BJ (cell line): ENCODE measurements around the gene OSBPL1A. TPM values are rescaled to one million over a fixed set of nuclear protein-coding genes. Genes with fewer than 3 reads are reported as not detected.

Experiments used
- CTCF ChIA-PET: fragments of 350-600 bp; formaldehyde crosslinking; extraction: SDS; loops from one replicate; lab custom pipeline; 2021; ENCODE audit warnings: antibody characterized with exemption, inconsistent platforms; lab: Yijun Ruan, JAX
- POLR2A ChIA-PET: fragments of 300-600 bp; sonication (Branson Sonifier 250); formaldehyde crosslinking; extraction: SDS; loops from one replicate; lab custom pipeline; 2021; ENCODE audit warnings: antibody characterized with exemption; lab: Charles Lee
- DNase-seq: peaks from one replicate; pipeline ENCODE4 v3.0.0-alpha.2; 2011; ENCODE audit warnings: low read depth
- H3K27me3 ChIP-seq: 2 replicates; pipeline ENCODE4 v1.6.0; 2011; ENCODE audit warnings: low read length; ENCODE audit not compliant: control insufficient read depth, insufficient read depth
- H3K36me3 ChIP-seq: 2 replicates; pipeline ENCODE4 v1.5.1; 2011; ENCODE audit warnings: low read length; ENCODE audit not compliant: control insufficient read depth, insufficient read depth
- H3K4me3 ChIP-seq: 2 replicates; pipeline ENCODE4 v1.5.1; 2011; ENCODE audit warnings: low read depth, mild to moderate bottlenecking, control low read depth, low read length
- CTCF ChIP-seq: IDR thresholded peaks from 2 replicates; pipeline ENCODE4 v1.5.1; 2011; ENCODE audit warnings: low read depth, mild to moderate bottlenecking, control low read depth, inconsistent platforms, low read length, moderate library complexity; ENCODE audit not compliant: insufficient read depth
- polyA plus RNA-seq: library from polyadenylated mRNA; depleted of rRNA; stranded (reverse); fragments of >200 nt; gene quantifications from 2 replicates; pipeline ENCODE4 v1.2.3, GENCODE V29; 2011

The OSBPL1A gene
- polyA plus RNA-seq, 1 experiment: 20.1 TPM

DNA sequence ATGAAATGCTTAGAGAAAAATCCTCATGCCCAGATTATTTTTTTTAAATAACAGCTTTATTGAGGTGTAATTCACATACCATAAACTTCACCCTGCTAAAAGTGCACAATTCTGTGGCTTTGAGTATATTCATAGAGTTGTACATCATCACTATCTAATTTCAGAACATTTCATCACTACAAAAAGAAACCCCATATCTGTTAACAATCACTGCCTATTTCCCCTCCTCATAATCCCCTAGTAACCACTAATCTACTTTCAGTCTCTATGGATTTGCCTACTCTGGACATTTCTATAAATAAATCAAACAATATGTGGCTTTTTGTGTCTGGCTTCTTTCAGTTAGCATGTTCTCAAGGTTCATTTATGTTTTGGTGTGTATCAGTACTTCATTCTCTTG is 51.4 kb downstream of the OSBPL1A start:
- ChIA-PET CTCF (interaction anchor here (1.6 kb wide), 1 partner anchor 9 kb away, joined by 4 read pairs; no protein-coding TSS in a partner anchor), POLR2A (no interaction called here)
- no peak for DNase-seq

GRCh38 chr18:24344509-24344908 is 53.1 kb downstream of the OSBPL1A start:
- POLR2A ChIA-PET: no interaction called here

More for the DNA sequence above, 51.4 kb downstream of the OSBPL1A start:
- no peak for TF ChIP-seq CTCF
- Histone ChIP-seq H3K4me3 (no peak overlapping the region), H3K27me3 (no peaks in the 10 kb centered on the region), H3K36me3 (no peaks in the 10 kb centered on the region)

GRCh38 chr18:24342347-24342746 is 55.3 kb downstream of the OSBPL1A start:
- TF ChIP-seq CTCF: no peak
- POLR2A ChIA-PET: no interaction called here
- DNase-seq: no peak
- H3K4me3 ChIP-seq: no peak overlapping the region
- no peaks in the 10 kb centered on the region for H3K36me3 ChIP-seq
- CTCF ChIA-PET: no interaction called here
- H3K27me3 ChIP-seq: no peaks in the 10 kb centered on the region

More at GRCh38 chr18:24344509-24344908, 53.1 kb downstream of the OSBPL1A start:
- Histone ChIP-seq H3K27me3 (no peaks in the 10 kb centered on the region), H3K36me3 (no peaks in the 10 kb centered on the region), H3K4me3 (no peak overlapping the region)
- CTCF ChIA-PET: interaction anchor here (1.6 kb wide), 2 partner anchors 11 to 15 kb away, joined by 4 to 5 read pairs; no protein-coding TSS in a partner anchor
- DNase-seq: no peak
- TF ChIP-seq CTCF: no peak

GRCh38 chr18:24341361-24341760 is 56.3 kb downstream of the OSBPL1A start:
- DNase-seq: no peak
- ChIA-PET POLR2A (no interaction called here), CTCF (interaction anchor here (0.8 to 1.2 kb wide), 2 partner anchors 9 to 18 kb away, joined by 3 to 5 read pairs; no protein-coding TSS in a partner anchor)
- Histone ChIP-seq H3K36me3 (no peaks in the 10 kb centered on the region), H3K4me3 (no peak overlapping the region), H3K27me3 (no peaks in the 10 kb centered on the region)
- no peak for TF ChIP-seq CTCF

DNA sequence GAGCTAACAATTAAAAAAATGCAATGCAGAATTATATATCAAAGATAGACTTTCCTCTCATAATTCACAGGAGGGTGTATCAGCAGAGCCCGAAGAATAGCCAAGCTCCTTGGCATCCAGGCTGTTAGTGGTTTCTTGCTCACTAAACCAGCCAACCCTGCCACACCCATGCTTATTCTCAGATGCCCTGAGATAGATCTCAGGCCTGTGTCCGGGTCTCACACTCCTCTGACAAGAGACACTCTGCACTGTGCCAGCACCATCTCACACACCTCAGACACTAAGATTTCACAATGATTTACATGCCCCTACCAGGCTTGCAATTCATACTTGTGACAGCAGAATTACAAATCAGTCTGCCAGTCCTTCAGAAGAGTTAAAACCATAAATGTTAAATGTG is 64.5 kb downstream of the OSBPL1A start:
- Histone ChIP-seq H3K4me3 (no peak overlapping the region), H3K36me3 (no peaks in the 10 kb centered on the region), H3K27me3 (no peaks in the 10 kb centered on the region)
- no peak for TF ChIP-seq CTCF
- POLR2A ChIA-PET: no interaction called here
- CTCF ChIA-PET: interaction anchor here (1.1 to 1.5 kb wide), 2 partner anchors 8 to 156 kb away, joined by 3 read pairs; no protein-coding TSS in a partner anchor
- DNase-seq: no peak
